ENCODE data around the gene EXOC3. TPM values are rescaled to one million over a fixed set of nuclear protein-coding genes. Genes with fewer than 3 reads are reported as not detected.

Gene EXOC3
- total RNA-seq, 2 experiments from 2014 or later: 72.4 to 77.5 TPM

Other genes starting within 250 kb of the EXOC3 start
- gene CCDC127, start 225.0 kb upstream of the EXOC3 start, total RNA-seq: 1 to 10 TPM; 6.2 to 7.8 TPM
- gene SDHA, start 224.9 kb upstream of the EXOC3 start, total RNA-seq: 100 to 1,000 TPM; 167 to 172 TPM
- 10 to 100 TPM; 85.6 to 87.6 TPM for gene PDCD6, start 171.5 kb upstream of the EXOC3 start, total RNA-seq
- 10 to 100 TPM; 35.7 to 41.6 TPM for gene AHRR, start 121.5 kb upstream of the EXOC3 start, total RNA-seq
- 1 to 10 TPM; 2.0 to 2.3 TPM for gene SLC9A3, start 81.3 kb downstream of the EXOC3 start, total RNA-seq
- 10 to 100 TPM; 33.8 to 35.7 TPM for gene CEP72, start 169.2 kb downstream of the EXOC3 start, total RNA-seq